Non-pigmented ciliary epithelial cell (primary cell): ENCODE measurements around the gene CHTF18.

ENCODE experiments used
- DNase-seq: peaks from one replicate; pipeline ENCODE4 v3.0.0-alpha.2; 2010; ENCODE audit warnings: low read depth

CHTF18 gene

DNA sequence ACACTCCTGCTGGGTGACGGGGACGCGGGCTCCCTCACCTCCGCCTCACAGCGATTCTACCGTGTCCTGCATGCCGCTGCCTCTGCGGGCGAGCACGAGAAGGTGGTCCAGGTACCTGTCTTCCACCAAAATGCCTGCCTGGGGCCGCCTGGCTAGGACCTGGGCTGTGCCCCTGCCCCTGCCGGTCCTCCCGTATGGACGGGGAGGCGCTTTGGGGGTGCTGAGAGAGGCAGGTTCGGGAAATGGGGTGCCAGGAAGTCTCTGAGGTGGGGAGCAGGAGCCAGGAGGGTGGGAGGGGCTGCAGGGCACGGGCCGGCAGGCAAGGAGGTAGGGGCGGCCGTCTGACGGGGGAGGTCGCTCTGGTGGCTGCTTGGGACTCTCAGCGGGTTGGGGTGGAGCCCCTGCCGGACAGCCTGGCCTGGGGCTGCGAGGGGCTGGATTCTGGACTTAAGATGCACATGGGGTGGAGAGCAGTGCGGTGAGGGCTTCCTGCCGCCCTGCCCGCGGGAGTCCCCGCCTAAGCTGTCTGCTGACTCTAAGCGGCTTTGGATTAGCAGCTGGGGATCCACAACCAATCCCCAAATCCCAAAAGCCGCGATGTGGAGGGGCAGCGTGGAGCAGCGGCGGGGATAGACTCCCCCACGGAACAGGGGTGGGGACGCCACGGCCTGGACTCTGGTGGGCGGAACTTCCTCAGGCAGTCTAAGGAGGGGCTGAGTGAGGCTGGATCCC, 5.8 kb downstream of the CHTF18 start:
- no peak for DNase-seq

DNA sequence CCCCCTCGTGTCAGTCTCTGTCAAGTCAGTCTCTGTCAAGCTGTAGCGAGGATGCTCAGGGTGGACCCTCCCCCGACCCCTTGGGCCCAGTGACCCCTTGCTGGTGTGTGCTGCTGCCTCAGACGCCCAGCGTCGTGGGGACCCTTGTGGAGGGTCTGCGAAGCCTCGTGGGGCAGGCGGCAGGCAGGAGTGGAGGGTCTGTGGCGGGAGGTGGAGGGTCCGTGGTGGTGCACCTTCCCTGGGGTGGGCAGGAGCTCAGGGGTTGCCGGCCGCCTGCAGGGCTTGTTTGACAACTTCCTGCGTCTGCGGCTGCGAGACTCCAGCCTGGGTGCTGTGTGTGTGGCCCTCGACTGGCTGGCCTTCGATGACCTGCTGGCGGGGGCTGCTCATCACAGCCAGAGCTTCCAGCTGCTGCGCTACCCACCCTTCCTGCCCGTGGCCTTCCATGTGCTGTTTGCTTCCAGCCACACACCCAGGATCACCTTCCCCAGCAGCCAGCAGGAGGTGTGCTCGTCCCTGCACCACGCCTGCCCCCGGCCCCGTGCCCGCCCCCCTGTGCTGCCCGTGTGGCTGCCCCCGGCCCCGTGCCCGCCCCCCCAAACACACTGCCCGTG, 6.5 kb downstream of the CHTF18 start:
- no peak for DNase-seq

DNA sequence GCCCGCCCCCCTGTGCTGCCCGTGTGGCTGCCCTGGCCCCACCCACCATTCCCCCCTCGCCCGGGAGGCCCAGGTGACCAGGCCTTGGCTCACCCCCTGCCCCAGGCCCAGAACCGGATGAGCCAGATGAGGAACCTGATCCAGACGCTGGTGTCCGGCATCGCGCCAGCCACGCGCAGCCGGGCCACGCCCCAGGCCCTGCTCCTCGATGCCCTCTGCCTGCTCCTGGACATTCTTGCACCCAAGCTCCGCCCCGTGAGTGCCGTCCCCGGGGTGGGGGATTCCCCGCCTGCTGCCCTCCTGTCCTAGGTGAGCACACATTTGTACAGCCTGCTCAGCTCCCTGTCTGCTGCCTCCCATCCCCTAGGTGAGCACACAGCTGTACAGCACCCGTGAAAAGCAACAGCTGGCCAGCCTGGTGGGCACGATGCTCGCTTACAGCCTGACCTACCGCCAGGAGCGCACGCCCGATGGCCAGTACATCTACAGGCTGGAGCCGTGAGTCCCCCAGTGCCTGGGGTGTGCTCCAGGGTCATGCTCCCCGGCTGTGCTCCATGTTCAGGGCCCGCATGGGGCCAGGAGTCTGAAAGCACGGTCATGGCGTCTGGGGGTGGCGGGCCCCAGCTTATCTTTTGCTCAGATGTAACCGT, 7.3 kb downstream of the CHTF18 start:
- DNase-seq = no peak

DNA sequence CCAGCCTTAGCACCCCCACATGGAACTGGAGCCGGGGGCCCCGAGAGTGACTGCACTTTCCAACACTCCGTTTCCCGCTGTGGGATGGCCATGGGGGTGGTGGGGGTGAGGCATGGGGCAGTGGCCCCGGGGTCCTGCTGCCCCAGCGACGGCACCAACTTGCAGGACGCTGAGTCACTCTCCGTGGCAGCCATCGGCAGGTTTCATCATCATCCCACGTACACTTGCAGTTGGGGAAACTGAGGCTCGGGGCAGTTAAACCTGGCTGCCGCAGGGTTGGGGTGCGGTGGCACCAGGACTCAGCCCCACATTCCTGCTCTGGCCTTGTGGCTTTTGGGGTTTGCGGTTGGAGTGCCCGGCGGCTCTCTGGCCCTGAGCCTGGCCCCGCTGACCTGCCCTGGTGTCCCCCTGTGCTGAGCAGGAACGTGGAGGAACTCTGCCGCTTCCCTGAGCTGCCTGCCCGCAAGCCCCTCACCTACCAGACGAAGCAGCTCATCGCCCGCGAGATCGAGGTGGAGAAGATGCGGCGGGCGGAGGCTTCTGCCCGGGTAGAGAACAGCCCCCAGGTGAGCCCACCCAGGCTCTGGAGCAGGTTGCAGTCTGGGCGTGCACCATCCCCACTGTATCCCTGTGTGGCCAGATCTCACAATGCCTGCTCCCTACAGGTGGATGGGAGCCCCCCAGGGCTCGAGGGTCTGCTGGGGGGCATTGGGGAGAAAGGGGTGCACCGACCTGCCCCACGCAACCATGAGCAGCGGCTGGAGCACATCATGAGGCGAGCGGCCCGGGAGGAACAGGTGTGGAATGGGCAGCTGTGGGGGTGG, 8.1 kb downstream of the CHTF18 start:
- no peak for DNase-seq

DNA sequence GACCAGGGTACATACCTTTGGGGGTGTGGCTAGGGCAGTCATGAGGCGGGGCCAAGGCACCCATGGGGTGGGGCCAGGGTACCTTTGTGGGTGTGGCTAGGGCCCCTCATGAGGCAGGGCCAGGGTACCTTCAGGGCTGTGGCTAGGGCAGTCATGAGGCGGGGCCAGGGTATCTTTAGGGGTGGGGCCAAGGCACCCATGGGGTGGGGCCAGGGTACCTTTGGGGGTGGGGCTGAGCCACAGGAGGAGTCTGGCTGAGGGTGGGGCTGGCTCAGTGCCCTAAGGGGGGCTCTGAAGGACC, 8.7 kb downstream of the CHTF18 start:
- no peak for DNase-seq

DNA sequence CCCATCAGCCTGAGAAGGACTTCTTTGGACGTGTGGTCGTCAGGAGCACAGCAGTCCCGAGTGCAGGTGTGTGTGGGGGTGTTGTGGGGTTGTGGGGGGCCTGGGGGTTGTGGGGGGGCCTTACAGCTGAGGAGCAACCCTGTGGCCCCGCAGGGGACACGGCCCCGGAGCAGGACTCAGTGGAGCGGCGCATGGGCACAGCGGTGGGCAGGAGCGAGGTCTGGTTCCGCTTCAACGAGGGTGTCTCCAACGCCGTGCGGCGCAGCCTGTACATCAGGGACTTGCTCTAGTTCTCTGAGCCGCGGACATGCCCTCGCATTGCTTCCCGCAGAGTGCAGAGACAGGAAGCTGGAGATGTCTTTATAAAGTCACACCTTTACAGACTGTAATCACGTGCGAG, 9.3 kb downstream of the CHTF18 start:
- no peak for DNase-seq

DNA sequence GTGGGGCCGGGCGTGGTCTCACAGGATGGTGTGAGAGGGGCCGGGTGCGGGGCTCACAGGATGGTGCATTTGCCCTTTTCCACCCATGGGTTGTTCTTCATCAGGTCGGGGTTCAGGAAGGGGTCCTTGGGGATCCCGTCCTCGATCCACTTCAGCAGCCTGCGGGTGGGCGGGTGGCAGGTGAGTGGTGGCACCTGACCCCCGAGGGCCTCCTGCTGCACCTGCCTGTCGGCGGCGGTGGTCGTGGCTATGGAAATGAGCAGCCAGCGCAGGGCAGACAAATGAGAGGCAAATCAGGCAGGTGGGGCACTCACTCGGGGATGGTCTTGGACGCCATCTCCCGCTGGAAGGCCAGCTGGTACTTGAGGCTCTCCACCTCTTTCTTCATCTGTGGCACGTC, 10.2 kb downstream of the CHTF18 start:
- DNase-seq = no peak

DNA sequence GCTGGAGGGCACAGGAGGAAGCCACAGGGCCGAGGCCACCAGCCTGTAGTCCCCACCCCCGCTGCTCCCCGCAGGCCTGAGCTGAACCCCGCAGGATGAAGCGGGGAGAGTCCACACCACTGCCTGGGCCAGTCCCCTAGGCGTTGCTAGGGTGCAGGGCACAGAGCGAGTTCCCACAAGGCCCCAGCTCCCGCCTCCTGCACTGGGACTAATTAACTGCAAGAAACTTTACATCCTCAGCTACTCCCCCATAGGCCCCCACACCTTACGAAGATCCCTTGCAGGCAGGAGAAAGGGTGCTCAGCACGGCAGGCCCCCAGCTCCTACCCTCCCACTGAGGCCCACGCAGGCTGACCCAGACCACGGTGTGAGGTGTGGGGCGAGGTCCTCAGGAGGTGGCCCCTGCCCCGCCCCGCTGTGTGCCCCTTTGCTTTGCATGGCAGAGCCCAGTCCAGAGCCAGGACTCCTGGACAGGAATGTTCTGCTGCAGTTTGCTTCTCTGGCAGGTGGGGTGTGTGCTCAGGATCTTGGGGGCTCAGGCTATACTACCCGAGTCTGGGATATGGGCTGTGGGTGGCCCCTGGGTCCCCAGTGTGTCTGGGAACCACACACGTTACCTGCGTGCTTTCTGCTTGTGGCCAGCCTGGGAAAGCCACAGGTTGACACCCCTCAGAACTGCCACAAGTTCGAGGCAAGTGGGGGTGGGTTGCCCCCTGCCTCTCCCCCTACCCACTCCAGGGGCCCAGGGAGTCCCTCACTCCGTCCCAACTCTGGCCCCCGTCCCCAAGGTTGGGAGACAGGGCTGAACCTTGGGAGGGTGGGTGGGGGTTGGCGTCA, 10.9 kb downstream of the CHTF18 start:
- DNase-seq = no peak

DNA sequence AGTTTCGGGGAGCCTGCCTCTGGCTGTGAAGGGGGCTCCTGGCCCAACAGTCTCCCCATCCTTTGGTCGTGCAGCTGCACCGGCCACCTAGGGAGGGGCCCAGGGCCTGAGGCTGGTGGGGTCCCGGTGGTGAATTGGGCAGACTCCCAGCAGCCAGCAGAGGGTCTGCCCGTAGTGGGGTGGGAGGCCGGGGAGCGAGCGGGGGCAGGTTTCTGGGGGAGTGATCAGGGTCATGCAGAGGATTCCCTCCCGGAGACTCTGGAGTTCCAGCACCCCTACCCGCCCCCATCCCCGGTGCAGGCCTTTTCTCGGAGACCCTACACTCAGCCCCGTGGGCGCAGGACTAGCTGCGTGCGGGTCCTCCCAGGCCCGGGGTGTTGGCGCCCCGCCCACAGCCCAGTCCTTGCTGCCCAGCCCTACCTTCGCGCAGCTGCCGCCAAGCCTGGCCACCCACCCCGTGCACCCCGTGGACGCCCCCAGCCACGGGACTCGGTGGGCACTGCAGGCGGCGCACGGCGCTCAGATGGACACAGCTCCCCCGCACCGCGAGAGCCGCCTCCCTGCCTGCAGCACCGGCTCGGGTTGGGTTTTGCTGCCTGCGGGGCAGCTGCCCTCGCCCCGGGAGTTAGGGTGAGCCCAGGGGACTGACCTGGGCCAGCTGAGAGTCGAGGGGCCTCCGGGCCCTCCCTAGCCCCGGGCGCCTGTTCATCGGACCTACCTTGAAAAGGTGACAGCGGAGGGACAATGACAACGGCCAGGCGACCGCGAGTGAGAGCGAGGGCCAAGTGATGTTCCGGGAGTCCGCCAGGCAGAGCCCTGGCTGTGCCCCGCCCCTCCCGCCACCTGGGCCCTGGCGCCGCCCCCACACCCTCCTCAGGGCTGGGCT, 11.8 kb downstream of the CHTF18 start, which contains the start of gene GNG13:
Gene GNG13 (minus strand): TSS at position 787 of the 886 bp plus-strand sequence. CDS start 1,657 bp downstream, outside the sequence.
- DNase-seq = no peak

DNA sequence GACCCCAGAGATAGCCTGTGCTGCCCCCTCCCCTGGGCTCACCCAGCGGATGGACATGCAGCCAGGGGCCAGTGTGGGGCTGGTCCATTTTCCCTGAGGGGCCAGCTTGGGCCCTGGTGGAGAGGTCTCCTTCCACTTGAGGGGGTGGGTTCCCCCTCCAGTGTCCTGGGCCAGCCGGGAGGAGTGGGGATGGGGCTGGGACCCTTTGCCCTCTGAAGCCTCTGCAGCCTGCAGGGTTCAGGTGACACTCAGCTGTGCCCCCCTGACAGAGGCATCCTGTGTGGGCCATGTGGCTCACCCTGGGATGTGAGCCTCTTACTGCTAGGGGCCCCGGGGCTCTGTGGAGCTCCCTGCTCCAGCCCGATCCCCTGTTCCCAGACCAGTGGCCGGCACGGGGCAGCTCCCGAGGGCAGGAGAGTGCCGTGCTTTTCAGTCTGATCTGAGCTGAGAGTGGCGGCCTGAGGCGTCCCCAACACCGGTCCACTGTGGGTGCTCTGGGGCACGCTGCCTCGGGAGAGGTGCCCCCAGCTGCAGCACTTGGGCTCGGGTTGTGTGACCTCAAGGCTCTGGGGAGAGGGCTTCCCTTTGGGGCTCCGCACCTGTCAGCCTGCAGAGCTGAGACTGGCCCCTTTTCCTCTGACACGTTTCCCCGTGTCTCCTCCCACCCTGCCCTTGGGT, 12.6 kb downstream of the CHTF18 start:
- DNase-seq = no peak

DNA sequence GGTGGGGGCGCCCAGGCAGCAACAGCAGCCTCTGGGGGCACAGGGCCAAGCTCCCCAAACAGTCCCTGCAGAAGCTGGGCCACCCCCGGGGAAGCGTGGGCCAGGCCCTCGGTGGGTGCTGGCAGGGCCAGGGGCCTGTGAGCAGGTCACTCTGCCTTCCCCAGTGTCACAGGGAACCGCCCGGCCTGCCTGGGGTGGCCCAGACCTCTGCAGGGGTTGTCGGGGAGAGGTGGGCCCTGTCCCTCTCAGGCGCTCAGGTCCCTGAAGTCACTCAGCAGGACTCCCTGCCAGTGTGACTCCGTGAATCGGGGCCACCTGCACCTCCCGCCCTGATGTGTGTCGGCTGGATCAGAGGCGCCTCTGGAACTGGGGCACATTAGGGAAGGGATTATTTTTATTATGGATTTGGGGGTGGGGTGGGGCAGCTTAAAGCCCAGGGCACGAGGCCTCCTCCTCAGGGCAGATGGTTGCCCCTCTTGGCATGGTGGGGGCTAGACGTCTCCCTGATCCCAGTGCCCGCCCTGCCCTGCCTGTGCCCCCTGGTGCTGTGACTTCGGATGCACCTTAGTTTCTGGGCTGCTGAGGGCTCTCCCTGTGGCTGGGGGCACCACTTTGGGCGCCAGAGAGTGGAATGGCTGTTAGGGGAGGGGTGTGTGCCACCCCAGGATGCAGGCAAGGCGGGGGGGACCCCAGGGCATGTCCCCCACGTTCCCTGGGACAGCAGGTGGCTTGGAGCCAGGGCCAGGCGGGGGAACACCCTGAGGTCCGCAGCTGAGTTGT, 13.4 kb downstream of the CHTF18 start:
- DNase-seq = no peak

DNA sequence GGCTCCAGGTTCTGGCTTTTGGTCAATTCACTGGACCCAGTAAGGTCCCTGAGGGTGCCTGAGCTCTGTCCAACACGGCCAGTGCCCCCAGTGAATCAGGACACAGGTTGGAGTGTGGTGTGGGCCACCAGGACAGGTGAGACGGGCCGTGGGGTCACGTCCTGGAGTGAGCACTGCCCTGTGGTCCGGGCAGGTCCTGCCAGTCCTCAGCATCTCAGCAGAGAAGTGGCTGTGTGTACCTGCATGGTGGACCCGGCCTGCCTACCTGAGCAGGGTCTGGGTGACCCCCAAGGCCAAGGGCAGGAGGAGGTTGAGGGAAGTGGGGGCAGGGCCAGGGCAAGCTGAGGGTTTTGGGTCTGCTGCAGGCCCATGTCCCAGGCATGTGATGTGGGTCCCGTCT, 14.0 kb downstream of the CHTF18 start:
- no peak for DNase-seq

DNA sequence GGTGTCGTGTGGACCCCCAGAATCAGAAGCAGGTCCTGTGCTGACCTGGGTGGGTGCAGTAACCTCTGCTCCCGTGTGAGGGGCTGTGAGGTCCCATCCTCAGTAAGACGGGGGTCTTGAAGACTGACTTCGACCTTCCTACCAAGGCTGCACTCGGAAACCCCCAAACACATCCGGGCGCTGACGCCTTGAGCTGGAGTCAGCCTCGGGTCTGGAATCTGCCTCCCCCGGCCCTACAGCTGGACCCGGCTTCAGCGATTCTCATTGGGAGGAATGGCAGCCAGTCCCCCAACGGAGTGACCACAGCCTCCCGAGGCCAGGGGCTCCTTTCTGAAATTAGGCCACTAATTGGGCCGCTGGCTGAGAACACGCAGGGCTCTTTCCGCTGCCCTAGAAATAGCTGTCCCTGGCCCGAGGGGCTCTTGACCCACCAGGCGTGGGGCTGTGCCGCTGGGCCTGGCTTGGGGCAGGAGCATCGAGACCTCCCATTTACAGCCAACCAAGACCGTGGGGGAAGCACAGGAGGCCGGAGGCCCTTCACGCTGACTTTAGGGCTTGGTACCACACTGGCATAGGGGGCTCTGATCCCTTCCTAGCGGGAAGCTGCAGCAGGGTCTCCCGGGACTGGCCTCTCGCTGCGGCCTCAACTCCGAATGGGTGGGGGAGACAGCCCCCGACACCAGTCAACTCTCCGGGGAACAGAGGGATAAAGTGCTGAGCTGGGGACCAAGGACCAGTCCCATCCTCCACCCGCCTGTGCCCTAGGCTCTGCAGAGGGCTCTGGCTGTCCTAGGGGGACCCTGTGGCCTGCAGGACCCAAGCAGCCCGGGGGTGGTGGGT, 14.7 kb downstream of the CHTF18 start:
- DNase-seq = no peak

DNA sequence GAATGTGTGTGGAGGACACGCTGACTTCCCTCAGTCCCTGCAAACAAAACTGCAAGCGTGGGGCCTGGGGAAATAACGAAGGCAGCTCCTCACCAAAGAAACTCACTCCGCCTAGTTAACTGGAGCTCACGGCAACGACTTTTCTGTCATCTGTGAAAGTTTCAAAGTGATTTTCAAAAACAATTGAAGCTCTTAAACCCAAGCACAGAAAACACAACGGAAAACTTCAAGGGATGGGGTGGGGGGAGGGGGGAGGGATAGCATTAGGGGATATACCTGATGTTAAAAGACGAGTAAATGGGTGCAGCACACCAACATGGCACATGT, 15.3 kb downstream of the CHTF18 start:
- no peak for DNase-seq

DNA sequence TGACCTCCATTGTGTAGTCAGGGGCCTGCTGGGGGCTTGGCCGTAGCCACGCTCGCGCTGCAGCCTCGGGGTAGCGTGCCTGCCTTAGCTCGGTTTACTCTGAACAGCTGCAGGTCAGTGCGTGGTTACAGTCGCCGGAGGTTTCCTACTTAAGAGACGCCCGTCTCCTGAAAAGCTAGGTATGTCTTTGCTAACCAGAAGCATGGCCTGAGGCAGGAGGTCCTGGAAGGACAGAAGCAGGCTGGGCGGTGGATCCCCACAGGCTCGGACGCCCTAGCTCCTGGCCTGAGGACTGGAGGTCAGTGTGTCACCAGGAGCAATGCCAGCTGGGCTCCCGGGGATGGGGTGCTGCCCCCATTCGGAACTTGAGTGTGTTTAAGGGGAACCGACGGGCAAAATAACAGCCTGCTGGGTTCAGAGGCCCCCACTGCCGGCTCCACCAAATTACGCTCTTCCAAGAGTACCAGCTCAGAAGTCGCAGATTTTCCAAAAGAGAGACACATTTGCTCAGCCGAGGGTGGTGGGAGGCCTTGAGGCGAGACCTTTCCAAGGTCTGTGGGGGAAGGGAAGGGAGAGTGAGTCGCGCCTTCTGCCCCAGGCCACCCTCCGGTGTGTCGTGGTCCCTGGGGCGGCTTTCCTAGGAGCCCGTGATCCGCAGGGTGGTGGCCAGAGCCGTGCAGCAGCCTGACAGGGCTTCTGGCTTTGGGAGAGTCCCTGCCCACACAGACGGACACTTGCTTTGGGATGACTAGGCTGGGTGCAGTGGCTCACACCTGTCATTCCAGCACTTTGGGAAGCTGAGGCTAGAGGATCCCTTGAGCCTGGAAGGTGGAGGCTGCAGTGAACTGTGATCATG, 16.0 kb downstream of the CHTF18 start:
- no peak for DNase-seq

DNA sequence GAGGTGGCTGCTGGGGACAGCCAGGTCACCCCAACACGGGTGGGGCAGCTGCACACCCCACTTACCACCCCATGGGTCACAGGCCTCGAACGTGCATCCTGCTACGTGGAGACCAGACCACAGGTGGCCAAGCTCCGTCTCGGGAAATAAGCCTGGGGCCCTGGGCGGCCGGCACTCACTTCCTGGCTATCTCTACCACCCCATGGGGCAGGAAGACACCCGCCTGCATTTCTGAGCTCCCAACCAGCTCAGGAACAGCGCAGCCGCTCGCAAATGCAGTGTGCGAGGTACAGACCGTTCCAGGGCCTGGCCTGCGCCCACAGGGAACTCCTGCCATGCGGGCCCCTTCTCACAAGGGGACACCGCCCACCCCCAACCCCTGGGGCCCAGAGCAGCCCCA, 17.1 kb downstream of the CHTF18 start:
- DNase-seq = no peak

DNA sequence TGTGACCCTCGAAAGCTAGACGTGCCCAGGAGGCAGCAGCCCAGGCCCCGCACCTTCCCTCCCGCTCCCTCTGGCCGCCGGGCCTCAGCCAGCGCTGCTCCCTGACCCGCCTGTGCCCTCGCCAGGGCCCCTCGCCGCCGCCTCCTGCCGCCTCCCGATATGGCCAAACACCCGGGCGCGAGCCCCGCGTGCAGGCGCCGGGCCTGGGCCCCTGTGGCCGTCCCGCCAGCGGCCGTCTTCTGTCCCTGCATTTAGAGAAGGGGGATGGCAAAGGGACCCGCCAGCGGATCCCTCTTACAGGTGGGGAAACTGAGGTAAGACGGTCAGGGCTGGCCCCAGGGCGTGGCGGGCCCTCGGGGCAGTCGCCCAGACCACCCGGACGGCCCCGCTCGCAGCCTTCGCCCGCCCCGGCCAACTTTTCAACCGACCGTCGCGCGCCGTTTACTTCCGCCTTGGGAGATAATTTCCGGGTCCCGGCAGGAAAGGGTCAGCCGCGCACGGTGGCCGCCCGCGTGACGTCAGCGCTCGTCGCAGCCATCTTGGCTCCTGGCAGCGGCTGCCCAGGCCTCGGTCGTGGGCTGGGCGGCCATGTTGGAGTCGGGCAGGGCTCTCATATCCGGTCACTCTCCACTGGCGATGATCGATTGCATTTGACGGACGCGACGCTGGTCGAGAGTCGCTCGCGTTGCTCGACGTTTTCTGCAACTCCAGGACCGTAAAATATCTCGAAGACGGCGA, 19.1 kb downstream of the CHTF18 start:
- peak; percentile 42 for DNase-seq
